Dermis blood vessel endothelial cell (primary cell): ENCODE data around the gene CYP26C1. TPM values are rescaled to one million over a fixed set of nuclear protein-coding genes. Genes with fewer than 3 reads are reported as not detected.
"Not testable (repeated sequence)": the region's sequence is repeated elsewhere in the genome, so short reads cannot be mapped to it uniquely, and the experiment has no call there.

Experiments used
- DNase-seq: peaks from one replicate; pipeline ENCODE4 v3.0.0; 2010
- total RNA-seq: library from RNA; depleted of rRNA; stranded (reverse); fragments of >200 nt; gene quantifications from 2 replicates; pipeline ENCODE4 v1.2.3, GENCODE V29; 2014

Gene CYP26C1
- total RNA-seq, 1 donor from 2014 or later, result 5.4 TPM

DNA sequence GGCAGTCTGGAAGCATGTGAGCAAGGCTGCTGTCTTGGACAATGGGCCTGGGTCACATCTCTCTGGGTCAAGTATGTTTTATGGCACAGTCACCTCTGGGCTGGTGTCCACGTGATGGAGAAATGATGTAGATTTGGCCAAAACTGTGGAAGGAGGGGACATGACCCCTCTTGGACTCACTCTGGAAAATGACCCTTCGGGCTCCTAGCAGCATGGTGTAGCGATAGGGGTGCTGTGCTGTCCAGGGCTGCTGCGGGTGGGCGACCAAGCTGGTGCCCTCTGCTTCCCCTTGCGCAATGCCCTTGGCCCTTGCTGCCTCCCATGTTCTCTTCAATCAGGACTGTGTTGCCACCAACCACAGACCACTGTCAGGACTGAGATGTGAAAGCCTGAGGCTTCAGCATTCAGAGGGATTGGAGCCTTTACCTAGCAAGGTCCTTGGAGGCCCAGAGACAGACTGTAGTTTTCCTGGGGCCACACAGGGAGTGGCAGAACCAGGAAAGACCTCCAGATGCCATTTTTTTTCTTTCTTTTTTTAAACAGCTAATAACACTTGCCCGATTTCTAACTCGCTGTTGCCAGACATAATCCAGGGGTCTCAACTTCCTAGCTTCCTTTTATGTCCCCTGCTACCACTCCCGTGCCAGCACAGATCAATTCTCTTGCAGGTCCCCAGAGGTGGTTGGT lies 19.2 kb downstream of the CYP26C1 start:
- no peak for DNase-seq

DNA sequence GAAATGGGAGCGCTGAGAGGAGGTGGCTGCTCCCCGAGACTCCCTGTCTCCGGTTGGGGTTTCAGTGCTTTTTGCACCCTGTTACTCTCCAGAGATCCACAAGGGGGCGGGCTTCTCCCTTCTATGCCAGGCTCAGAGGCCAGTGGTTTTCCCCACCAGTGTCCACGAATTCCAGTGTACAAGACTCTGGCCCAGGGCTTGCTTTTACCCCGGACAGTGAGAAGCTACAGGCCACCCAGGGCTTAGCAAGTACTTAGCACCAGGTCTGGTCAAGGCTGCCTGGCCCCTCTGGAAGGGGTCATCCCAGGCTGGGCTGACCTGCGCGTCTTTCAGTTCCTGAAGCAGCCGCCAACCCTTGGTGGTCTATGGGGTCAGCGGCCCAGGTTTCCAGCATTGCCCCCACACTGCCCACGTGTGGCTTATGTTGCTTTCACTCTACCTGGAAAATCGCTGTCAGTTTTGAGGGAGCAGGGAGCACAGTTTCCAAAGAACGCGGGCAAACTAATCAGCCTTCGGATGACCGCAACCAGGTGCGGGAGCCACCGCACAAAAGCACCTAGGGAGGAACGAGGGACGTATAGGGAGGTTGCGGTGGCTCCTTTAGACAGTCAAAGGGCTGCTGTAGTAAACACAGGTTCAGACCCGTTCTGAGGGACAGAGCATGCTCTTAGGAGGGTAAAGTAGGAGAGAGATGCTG lies 19.9 kb downstream of the CYP26C1 start:
- peak; percentile 65 for DNase-seq

DNA sequence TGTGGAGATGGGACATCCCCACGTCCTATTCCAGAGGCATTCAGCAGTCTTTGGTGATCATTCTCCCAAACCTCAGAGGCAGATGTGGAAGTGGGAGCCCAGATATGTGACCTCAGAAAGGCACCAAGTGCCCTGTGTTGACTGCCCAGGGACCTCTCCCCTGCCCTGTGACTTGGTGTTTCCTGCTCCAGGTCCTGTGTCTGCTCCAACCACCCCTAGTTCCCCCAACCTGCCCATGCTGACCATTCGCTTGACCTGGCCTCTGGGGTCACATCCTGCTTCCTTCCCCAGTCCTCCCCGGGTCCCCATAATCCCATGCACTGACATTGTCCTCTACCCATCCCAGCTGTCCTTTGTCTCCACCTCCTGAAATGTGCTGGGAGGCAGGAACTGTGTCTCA lies 20.7 kb downstream of the CYP26C1 start:
- no peak for DNase-seq

DNA sequence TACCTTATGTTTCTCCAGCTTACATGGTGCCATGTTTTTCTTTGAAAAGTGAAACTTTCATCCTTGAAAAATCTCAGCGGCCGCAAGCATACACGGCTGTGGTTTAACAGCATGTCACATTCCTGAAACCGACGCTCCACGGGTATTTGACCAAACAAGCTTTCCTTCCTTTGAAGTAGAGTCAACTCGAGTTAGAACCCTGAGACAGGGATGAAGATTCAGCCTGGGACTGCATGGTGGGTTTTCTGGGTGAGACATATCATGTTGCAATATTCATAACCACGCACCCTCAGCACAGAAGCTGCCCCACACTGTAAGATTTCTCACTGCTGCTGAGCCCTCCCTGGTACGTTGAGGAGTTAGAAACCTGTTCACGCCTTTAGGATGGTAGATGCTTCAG lies 21.2 kb downstream of the CYP26C1 start:
- DNase-seq, result no peak

DNA sequence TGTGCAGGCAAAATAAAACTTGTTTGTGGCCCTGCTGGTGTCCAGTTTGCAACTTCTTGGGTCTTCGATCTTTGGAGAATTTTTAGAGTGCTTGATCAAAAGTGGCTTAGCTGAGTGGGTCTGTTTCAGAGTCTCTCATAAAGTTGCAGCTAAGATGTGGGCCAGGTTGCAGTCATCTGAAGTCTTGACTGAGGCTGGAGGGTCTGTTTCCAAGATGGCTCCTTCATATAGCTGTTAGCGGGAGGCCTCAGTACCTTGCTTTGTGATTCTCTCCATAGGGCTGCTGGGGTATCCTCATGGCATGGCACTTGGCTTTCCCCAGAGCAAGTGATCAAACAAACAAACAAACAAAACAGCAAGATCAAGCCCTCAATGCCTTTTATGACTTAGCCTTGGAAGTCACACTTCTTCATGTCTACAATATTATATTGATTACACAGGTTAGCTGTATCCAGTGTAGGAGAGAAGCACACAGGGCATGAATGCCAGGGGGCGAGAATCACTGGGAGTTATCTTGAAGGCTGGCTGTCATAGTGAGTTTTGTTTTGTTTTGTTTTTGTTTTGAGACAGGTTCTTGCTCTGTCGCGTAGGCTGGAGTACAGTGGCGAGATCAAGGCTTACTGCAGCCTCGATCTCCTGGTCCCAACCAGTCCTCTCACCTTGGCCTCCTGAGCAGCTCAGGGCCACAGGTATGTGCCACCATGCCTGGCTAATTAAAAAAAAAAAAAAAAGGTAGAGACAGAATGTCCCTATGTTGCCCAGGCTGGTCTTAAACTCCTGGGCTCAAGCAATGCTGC lies 23.3 kb downstream of the CYP26C1 start:
- DNase-seq, result no peak

DNA sequence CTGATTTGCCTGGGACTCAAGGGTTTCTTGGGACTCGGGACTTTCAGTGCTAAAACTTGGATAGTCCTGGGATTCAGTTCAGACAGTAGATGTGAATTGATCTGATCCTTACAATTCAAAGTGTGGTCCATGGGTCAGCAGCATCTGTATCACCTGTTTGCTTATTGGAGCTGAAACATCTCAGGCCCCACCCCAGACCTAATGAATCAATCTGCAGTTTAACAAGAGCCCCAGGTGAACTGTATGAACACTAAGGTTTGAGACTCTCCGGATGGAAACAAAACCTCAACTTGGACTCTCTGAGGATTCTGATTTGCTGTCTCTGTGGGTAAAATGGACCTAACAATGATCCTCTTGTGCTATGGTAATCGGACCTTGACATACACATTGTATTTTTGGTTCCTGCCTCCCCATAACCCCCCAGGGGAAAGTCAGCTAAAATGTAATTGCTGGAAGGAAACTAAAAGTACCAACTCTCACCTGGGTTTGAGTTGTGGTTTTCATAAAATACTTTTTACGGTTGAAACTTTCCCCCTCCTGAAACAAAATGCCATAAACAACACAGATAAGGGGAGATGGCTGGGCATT lies 24.8 kb downstream of the CYP26C1 start:
- DNase-seq, result no peak

DNA sequence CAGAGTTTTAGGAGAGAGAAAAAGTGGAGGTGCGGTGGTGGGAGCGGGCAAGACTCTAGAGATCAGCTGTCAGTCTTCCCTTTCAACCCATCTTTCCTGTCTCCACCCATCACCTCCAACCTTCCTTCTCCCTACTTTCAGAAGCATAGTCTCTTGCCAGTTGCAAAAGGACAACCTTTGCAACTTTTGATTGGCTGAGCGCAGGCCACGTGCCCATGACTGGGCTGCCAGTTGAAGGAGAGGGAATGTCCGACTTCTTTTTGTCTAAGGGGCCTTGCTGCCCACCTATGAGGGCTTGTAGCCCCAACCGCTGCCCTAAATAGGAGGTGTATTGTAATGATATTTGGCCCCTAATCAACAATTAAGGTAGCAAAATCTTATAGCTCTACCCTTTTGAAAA lies 25.7 kb downstream of the CYP26C1 start:
- no peak for DNase-seq

DNA sequence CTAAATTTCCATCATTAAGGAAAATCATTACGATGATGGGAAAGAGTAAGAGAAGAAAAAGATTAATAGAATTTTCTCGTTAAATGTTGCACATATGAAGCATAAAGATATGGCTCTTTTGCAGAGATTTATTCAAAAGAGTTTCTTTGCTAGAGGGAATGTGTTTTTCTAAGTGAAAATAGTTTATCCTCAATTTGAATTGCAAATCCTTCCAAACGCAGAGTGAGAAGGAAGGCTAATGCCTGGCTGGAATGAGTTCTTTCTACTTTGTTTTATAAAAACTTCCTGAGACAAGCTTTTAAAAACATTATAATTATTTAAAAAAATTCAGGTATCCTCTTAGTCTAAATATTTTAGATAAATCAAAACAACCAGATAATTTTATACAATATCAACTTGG lies 27.2 kb downstream of the CYP26C1 start:
- no peak for DNase-seq

DNA sequence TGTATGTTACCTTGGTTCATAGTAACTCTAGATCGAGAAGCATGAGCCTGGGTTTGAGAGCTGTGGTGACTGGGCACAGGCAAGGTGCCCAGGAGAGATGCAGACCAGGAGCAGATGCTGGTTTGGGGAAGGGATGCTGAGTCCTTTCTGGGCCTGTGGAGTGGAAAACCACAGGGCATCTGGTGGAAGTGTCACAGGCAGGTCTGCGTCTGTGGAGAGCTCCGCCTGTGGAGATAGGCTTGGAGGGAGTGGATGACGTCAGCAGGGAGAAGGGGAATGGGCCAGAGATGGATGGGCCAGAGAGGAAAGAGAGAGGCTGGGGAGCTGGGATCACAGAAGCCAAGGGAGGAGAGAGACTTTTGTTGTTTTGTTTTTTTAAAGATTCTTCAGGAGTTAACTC lies 27.9 kb downstream of the CYP26C1 start:
- no peak for DNase-seq

DNA sequence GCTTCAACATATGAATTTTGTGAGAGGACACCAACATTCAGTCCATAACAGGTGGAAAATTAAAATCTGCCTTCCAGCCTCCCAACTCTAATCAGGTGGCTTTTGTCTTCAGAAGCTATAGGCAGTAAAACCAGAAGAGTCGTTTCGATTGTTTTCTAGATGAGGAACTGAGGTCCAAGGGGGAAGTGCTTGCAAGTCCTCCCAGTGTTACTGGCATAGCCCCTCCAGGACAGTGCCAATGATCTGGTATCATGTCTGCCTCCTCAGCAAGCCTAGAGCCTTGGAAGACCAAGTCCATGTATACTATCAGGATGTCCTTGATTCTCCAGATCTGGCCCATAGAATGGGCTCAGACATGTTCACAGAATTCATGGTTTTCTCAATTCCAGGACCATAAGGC lies 30.0 kb downstream of the CYP26C1 start:
- DNase-seq, result no peak

DNA sequence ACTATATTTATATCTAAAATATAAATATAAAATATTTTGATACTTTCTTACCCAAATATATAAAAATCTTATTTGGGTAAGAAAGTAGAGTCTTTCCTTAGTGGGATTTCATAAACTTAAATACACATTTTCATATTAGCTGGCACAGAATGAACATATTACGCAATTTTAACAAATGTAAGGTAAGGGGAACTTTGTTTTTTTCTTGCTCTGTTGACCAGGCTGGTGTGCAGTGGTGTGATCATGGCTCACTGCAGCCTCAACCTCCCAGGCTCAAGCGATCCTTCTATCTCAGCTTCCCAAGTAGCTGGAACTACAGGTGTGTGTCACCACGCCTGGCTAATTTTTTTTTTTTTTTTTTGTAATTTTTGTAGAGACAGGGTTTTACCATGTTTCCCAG lies 31.4 kb downstream of the CYP26C1 start:
- no peak for DNase-seq

DNA sequence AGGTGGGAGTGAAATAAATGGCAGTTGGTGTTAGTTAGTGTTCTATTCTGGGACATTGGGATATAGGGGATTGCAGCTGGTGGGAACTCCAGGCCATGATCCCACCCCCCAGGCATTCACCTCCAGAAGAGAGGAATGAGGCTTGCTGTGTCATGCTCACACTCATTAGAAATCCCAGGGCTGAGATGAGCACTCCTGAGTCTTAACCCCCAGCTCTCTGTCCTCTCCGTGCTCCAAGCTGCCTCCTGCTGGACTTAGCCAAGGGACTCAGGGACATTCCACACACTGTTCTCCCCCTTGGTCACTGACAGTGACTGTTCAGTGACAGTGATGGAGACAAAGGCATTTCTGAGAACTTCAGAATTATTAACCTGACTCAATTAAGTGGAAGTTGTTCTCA lies 34.6 kb downstream of the CYP26C1 start:
- no peak for DNase-seq

DNA sequence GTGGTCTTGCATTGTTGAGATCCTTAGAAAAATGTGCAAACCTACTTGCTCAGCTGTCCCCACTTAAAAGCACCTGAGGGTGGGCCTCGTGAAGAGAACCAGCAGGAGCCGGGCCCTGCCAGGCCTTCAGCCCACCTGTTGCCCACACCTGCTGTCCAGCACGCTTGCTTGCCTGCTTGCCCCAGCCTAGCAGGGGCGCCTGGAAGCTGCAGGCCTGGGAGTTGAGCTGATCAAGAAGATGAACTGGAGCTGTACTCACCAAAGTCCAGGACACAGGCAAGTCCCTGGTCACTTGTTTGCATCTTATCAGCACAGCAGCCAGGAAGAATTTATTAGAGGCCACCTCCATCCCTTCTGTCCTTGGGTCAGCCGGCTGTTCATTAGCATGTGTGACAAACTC lies 36.3 kb downstream of the CYP26C1 start:
- DNase-seq, result no peak

DNA sequence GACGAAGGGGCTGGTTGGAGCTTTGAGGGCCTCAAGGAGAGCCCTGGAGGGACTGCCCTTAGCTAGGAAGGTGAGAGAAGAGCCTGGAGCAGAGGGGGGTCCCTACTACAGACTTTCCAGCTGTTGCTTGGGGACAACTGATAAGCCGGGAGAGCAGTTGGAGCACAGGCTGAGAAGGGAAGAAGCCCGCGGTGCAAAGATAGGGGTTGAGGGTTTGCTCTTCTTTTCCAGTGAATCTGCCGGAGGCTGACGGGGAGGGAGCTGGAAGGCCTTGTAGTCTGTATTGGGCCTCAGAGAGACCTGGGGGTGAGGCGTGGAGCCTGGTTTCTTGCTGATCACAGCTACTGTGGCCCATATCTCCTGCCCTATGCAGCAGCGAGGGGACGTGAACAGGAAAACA lies 36.8 kb downstream of the CYP26C1 start:
- no peak for DNase-seq

DNA sequence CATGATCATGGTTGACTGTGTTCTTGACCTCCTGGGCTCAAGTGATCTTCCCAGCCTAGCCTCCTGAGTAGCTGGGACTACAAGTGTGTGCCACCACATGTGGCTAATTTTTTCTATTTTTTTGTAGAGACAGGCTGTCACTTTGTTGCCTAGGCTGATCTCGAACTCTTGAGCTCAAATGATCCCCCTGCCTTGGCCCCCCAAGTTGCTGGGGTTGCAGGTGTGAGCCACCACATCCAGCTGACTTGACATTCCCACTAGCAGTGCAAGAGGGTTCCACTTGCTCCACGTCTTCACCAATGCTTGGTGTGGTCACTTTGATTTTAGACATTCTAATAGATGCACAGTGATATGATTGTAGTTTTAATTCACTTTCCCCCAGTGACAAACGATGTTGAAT lies 38.2 kb downstream of the CYP26C1 start:
- DNase-seq, result no peak

DNA sequence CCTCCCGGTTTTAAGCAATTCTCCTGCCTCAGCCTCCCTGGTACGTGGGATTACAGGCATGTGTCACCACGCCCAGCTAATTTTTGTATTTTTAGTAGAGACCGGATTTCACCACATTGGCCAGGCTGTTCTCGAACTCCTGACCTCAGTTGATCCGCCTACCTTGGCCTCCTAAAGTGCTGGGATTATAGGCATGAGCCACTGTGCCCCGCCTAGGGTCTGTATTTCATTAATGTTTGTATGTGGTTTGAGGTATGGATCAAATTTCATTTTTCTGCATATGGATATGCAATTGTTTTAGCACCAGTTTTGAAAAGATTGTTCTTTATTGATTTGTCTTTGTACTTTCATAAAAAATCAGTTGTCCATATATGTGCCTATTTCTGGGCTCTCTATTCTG lies 39.1 kb downstream of the CYP26C1 start:
- DNase-seq, result no peak

DNA sequence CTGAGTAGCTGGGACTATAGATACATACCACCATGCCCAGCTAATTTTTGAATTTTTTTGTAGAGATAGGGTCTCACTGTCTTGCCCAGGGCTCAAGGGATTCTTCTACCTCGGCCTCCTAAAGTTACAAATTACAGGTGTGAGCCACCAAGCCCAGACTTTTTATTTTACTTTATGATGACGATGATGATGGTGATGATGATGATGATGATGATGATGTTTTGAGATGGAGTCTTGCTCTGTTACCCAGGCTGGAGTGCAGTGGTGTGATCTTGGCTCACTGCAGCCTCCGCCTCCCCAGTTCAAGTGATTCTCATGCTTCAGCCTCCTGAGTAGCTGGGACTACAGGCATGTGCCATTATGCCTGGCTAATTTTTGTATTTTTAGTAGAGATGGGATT lies 40.5 kb downstream of the CYP26C1 start:
- DNase-seq, result not testable (repeated sequence)

DNA sequence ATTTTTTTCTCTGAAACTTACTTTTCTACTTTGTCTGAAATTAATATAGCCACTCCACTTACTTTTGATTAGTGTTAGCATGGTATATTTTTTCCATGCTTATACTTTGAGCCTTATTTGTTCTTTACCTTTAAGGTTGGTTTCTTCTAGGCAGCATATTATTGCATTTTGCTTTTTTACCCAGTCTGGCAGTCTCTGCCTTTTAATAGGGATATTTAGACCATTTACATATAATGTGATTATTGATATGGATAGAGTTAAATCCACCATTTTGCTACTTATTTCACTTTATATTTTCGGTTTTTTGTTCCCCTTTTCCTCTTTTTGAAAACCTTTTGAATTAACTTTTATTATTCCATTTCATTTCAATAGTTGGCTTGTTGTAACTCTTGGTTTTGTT lies 43.4 kb downstream of the CYP26C1 start:
- no peak for DNase-seq

DNA sequence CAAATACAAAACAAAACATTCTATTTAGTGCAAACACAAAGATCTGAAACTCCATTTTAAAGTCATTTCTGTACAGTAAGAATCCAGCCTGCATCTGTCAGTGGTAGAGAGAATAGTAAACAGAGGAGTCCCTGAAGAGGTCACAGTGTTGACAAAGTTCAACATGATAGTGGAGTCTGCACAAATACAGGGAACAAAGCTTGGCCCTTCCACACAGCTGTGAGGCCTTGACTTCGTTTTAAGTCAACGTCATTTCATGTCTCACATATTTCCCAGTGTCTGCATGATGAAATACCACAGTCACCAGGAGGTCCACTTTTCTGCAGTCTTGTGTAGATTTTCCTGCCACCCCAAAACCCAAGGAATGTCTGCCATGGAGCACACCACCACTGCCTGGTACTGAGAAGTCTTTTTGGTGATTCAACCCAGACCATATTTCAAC lies 46.1 kb downstream of the CYP26C1 start:
- no peak for DNase-seq

DNA sequence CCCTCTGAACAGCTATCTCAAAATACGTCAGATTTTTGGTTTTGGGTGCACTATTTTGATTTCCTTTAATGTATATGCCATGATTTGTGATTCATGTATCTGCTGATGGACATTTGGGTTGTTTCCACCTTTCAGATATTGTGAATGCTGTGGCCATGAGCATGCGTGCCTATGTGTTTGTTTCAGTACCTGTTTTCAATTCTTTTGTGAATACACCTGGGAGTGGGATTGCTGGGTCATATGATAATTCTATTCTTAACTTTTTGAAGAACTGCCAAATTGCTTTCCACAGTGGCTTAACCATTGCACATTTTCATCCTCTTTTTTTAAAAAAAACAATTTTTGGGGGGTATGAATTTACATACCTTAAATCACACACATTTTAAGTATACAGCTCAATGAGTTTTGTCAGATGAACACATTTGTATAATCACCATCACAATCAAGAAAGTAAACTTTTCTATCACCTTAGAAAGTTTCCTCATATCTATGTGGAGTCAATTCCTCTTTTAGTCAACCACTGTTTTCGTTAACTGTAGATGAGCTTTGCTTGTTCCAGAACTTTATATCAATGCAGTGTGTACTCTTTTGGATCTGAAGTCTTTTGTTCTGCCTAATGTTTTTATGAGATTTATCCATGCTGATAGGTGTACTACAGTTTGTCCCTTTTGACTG lies 50.0 kb downstream of the CYP26C1 start:
- no peak for DNase-seq

DNA sequence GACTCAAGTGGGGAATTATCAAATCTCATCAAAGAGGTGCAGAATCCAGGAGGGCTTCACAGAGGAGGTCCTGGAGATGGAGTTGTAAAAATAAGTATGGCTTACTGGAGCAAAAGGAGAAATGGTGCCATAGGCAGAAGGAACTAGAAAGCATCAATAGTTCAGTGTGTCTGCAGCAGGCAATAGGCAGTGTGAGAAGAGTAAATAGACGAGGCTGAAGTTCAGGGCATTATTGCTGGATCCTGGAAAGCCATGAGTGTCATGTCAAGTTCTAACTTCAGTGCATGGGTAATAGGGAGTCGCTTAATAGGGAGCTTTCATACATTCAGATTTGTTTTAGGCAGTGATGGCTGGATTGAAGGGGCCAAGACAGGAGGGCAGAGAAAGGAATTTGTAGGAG lies 52.4 kb downstream of the CYP26C1 start:
- DNase-seq, result no peak

DNA sequence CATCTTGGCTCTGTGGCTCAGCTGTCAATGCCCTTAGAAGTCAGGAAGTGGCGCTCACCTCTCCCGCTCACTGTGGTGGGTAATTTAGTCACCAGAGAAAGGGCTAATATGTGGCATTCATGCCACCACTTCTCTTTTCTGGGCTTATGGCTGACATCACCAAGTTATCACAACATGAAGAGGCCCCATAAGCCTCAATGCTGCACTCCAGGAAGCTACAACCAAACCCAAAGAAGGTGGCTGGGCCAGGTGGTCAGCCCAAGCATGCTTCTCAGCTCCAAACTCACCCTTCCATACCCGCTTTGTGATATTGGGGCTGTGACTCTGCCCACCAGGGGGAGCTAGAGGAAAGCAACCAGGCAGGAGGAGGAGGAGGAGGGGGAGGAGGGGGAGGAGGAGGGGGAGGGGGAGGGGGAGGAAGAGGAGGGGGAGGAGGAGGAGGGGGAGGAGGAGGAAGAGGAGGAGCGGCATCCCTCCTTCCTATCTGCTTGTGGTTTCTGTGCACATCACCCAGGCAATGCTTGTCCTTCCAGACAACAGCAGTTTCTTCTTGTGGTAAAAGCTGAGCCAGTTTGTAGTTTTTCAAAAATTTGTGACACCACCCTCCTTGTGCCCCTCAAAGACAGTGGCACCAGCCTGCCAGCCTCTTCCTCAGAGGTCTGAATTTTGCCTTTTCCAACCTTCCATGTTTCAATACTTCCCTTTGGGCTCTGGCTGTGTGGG lies 55.2 kb downstream of the CYP26C1 start:
- DNase-seq, result peak; percentile 77
